GOT3 (cell line): ENCODE results near the gene NUF2.
"Not testable (repeated sequence)": the region's sequence is repeated elsewhere in the genome, so short reads cannot be mapped to it uniquely, and the experiment has no call there.

Experiments
- DNase-seq: peaks from one replicate; lab custom pipeline; 2025; ENCODE audit warnings: mixed read lengths; lab: John Stamatoyannopoulos, UW

The NUF2 gene

GRCh38 chr1:163321311-163322305, at the start of gene NUF2:
Gene NUF2 (plus strand): TSS chr1:163321954. CDS start chr1:163326052, 4,098 bp downstream.
- DNase-seq, result peak; percentile 92

- DNase-seq, result no peak
These were observed 47.9 kb upstream of the NUF2 start for GRCh38 chr1:163273766-163274441.

- no peak for DNase-seq
These were observed 46.5 kb upstream of the NUF2 start for GRCh38 chr1:163275222-163275621.

- DNase-seq, result no peak
These were observed 43.2 kb upstream of the NUF2 start for GRCh38 chr1:163278602-163279001.

- not testable (repeated sequence) for DNase-seq
These were observed 36.9 kb upstream of the NUF2 start for GRCh38 chr1:163284867-163285266.

GRCh38 chr1:163290025-163290640, 31.6 kb upstream of the NUF2 start:
- no peak for DNase-seq

- DNase-seq, result no peak
These were observed 30.3 kb upstream of the NUF2 start for GRCh38 chr1:163291461-163291860.

- not testable (repeated sequence) for DNase-seq
These were observed 29.6 kb upstream of the NUF2 start for GRCh38 chr1:163292153-163292552.

GRCh38 chr1:163293497-163293896, 28.3 kb upstream of the NUF2 start:
- not testable (repeated sequence) for DNase-seq

- no peak for DNase-seq
These were observed 25.8 kb upstream of the NUF2 start for GRCh38 chr1:163295949-163296348.

GRCh38 chr1:163296504-163297263, 25.1 kb upstream of the NUF2 start:
- no peak for DNase-seq

GRCh38 chr1:163298365-163298764, 23.4 kb upstream of the NUF2 start:
- no peak for DNase-seq

GRCh38 chr1:163300568-163300967, 21.2 kb upstream of the NUF2 start:
- DNase-seq, result no peak

GRCh38 chr1:163303561-163303960, 18.2 kb upstream of the NUF2 start:
- DNase-seq, result no peak

- no peak for DNase-seq
These were observed 16.3 kb upstream of the NUF2 start for GRCh38 chr1:163305441-163305840.

GRCh38 chr1:163307479-163308171, 14.1 kb upstream of the NUF2 start:
- DNase-seq, result no peak

GRCh38 chr1:163308811-163309210, 12.9 kb upstream of the NUF2 start:
- no peak for DNase-seq

- no peak for DNase-seq
These were observed 5.9 kb upstream of the NUF2 start for GRCh38 chr1:163315773-163316374.

- DNase-seq, result no peak
These were observed 863 bp upstream of the NUF2 start for GRCh38 chr1:163320891-163321290.

GRCh38 chr1:163323339-163323738, 1.6 kb downstream of the NUF2 start:
- not testable (repeated sequence) for DNase-seq

- DNase-seq, result no peak
These were observed 9.4 kb downstream of the NUF2 start for GRCh38 chr1:163331116-163331515.
